Smooth muscle cell (in vitro differentiated cells): ENCODE measurements around the gene SNTG2. TPM values are rescaled to one million over a fixed set of nuclear protein-coding genes. Genes with fewer than 3 reads are reported as not detected.

Experiments
- DNase-seq: peaks from one replicate; lab custom pipeline; 2025; ENCODE audit not compliant: unreplicated experiment; lab: John Stamatoyannopoulos, UW
- H2AFZ ChIP-seq: fragments of 200-600 bp; sonication (generic); 2 replicates; pipeline ENCODE4 v1.6.0; 2016; ENCODE audit warnings: antibody characterized with exemption, low read depth, mild to moderate bottlenecking
- H3F3A ChIP-seq: fragments of 200-600 bp; sonication (generic); 2 replicates; pipeline ENCODE4 v1.6.0; 2017; ENCODE audit warnings: antibody characterized with exemption, low read depth
- H3K27ac ChIP-seq: fragments of 200-600 bp; sonication (generic); 2 replicates; pipeline ENCODE4 v1.5.1; 2016; ENCODE audit warnings: low read depth, mild to moderate bottlenecking
- H3K27me3 ChIP-seq: fragments of 200-600 bp; sonication (generic); 2 replicates; pipeline ENCODE4 v1.6.1; 2016; ENCODE audit warnings: low read depth, mild to moderate bottlenecking
- H3K36me3 ChIP-seq: fragments of 200-600 bp; sonication (generic); 2 replicates; pipeline ENCODE4 v1.5.1; 2016; ENCODE audit warnings: low read depth
- H3K4me1 ChIP-seq: fragments of 200-600 bp; sonication (generic); 2 replicates; pipeline ENCODE4 v1.5.1; 2016; ENCODE audit warnings: low read depth
- H3K4me2 ChIP-seq: fragments of 200-600 bp; sonication (generic); 2 replicates; pipeline ENCODE4 v1.6.0; 2016; ENCODE audit warnings: mild to moderate bottlenecking
- H3K4me3 ChIP-seq: fragments of 200-600 bp; sonication (generic); 2 replicates; pipeline ENCODE4 v1.5.1; 2016; ENCODE audit warnings: mild to moderate bottlenecking
- H3K79me2 ChIP-seq: fragments of 200-600 bp; sonication (generic); 2 replicates; pipeline ENCODE4 v1.6.0; 2016; ENCODE audit warnings: low read depth, mild to moderate bottlenecking
- H3K9ac ChIP-seq: fragments of 200-600 bp; sonication (generic); 2 replicates; pipeline ENCODE4 v1.6.0; 2016; ENCODE audit warnings: low read depth
- H3K9me3 ChIP-seq: fragments of 200-600 bp; sonication (generic); replicated peaks from 2 replicates; pipeline ENCODE4 v1.5.1; 2016; ENCODE audit warnings: low read depth
- H4K20me1 ChIP-seq: fragments of 200-600 bp; sonication (generic); 2 replicates; pipeline ENCODE4 v1.6.0; 2016; ENCODE audit warnings: low read depth
- CTCF ChIP-seq: fragments of 200-600 bp; sonication (generic); IDR thresholded peaks from 2 replicates; pipeline ENCODE4 v1.5.1; 2017; ENCODE audit warnings: borderline replicate concordance, mild to moderate bottlenecking, antibody characterized with exemption; ENCODE audit not compliant: insufficient read depth, poor library complexity, severe bottlenecking
- WGBS: methylation state at CpG from one replicate; pipeline ENCODE4 v1.1.7; 2016; ENCODE audit warnings: low lambda C conversion rate; 5-methylcytosine and 5-hydroxymethylcytosine counted together
- polyA plus RNA-seq: library from polyadenylated mRNA; unstranded; fragments of >200 nt; fragmentation: Nextera tagmentation; extraction: Ambion mirVana; gene quantifications from 2 replicates; pipeline ENCODE4 v1.2.1, GENCODE V29; 2016
- total RNA-seq: library from RNA; depleted of rRNA; stranded (reverse); fragments of >200 nt; gene quantifications from 2 replicates; pipeline ENCODE4 v1.2.3, GENCODE V29; 2014

Gene SNTG2
- total and polyA plus RNA-seq, 2 experiments from 2014 or later = 0.56 TPM; not detected in 1

GRCh38 chr2:932320-933115 is 18.1 kb upstream of the SNTG2 start:
- H3K27me3 ChIP-seq = no peaks in the 10 kb centered on the region
- H3K9ac ChIP-seq = no peak overlapping the region
- H3K4me1 ChIP-seq = no peaks in the 10 kb centered on the region
- no peak for TF ChIP-seq CTCF
- 46% methylated on average over 25 of the region's 31 CpGs for WGBS
- peak overlapping the region; percentile 58 for H2AFZ ChIP-seq
- H3K9me3 ChIP-seq = no peaks in the 10 kb centered on the region
- no peaks in the 10 kb centered on the region for H3K79me2 ChIP-seq
- no peaks in the 10 kb centered on the region for H4K20me1 ChIP-seq
- H3K4me3 ChIP-seq = no peak overlapping the region
- H3K36me3 ChIP-seq = no peaks in the 10 kb centered on the region
- no peak overlapping the region for H3K27ac ChIP-seq
- no peak for DNase-seq
- H3K4me2 ChIP-seq = no peak overlapping the region
- no peaks in the 10 kb centered on the region for H3F3A ChIP-seq

- no peak for TF ChIP-seq CTCF
- Histone ChIP-seq H3K9ac (no peak overlapping the region), H3K4me1 (no peaks in the 10 kb centered on the region), H3K9me3 (no peaks in the 10 kb centered on the region), H3K27ac (no peak overlapping the region), H3K79me2 (no peaks in the 10 kb centered on the region), H3K36me3 (no peaks in the 10 kb centered on the region), H2AFZ (no peak overlapping the region), H4K20me1 (no peaks in the 10 kb centered on the region), H3K4me3 (no peak overlapping the region), H3F3A (no peaks in the 10 kb centered on the region), H3K4me2 (no peak overlapping the region), H3K27me3 (no peaks in the 10 kb centered on the region)
- no peak for DNase-seq
- WGBS = 75% methylated on average over 17 of the region's 17 CpGs
These were observed 16.8 kb upstream of the SNTG2 start for GRCh38 chr2:933734-934295.

GRCh38 chr2:937530-937929 is 13.1 kb upstream of the SNTG2 start:
- WGBS = 65% methylated on average over 15 of the region's 15 CpGs
- no peak for DNase-seq
- no peak overlapping the region for H3K4me2 ChIP-seq
- peaks cover 3% of the 10 kb centered on the region for H3K4me1 ChIP-seq
- no peaks in the 10 kb centered on the region for H3K9me3 ChIP-seq
- H2AFZ ChIP-seq = no peak overlapping the region
- no peaks in the 10 kb centered on the region for H3K79me2 ChIP-seq
- H3K27ac ChIP-seq = peak overlapping the region; percentile 58
- no peak for TF ChIP-seq CTCF
- H3F3A ChIP-seq = no peaks in the 10 kb centered on the region
- H3K9ac ChIP-seq = no peak overlapping the region
- no peaks in the 10 kb centered on the region for H3K36me3 ChIP-seq
- no peaks in the 10 kb centered on the region for H3K27me3 ChIP-seq
- no peak overlapping the region for H3K4me3 ChIP-seq
- H4K20me1 ChIP-seq = no peaks in the 10 kb centered on the region
